NB4 (cell line): ENCODE results near the gene MOB3B.

Experiments
- DNase-seq: peaks from one replicate; pipeline ENCODE4 v3.0.0; 2010; ENCODE audit warnings: low read depth
- H3K4me3 ChIP-seq: one replicate; pipeline ENCODE4 v1.5.1; 2011; ENCODE audit warnings: mild to moderate bottlenecking, low read depth, low read length, moderate library complexity
- CTCF ChIP-seq: IDR thresholded peaks from one replicate; pipeline ENCODE4 v1.5.1; 2012; ENCODE audit warnings: low read depth, low read length
- MAX ChIP-seq: IDR thresholded peaks from 2 replicates; pipeline ENCODE4 v1.6.1; 2011; ENCODE audit warnings: low read depth, low read length
- MYC ChIP-seq: IDR thresholded peaks from 2 replicates; pipeline ENCODE4 v1.6.1; 2011; ENCODE audit warnings: low read depth, low read length
- POLR2A ChIP-seq: IDR thresholded peaks from 2 replicates; pipeline ENCODE4 v1.6.1; 2011; ENCODE audit warnings: mild to moderate bottlenecking; ENCODE audit not compliant: insufficient read length; ENCODE audit errors: extremely low read depth

MOB3B gene

GRCh38 chr9:27483576-27483975, 46.0 kb downstream of the MOB3B start:
- DNase-seq, result no peak
- no peak overlapping the region for H3K4me3 ChIP-seq
- no peak for TF ChIP-seq MYC
- no peak for TF ChIP-seq POLR2A

GRCh38 chr9:27482709-27483108, 46.9 kb downstream of the MOB3B start:
- TF ChIP-seq MYC (no peak), CTCF (no peak), POLR2A (no peak), MAX (no peak)
- no peak for DNase-seq
- no peak overlapping the region for H3K4me3 ChIP-seq

- no peak for TF ChIP-seq MAX
- TF ChIP-seq POLR2A, result no peak
- TF ChIP-seq CTCF, result no peak
- TF ChIP-seq MYC, result no peak
- no peak overlapping the region for H3K4me3 ChIP-seq
- DNase-seq, result no peak
Observed at GRCh38 chr9:27478322-27478721, 51.3 kb downstream of the MOB3B start.

GRCh38 chr9:27476870-27477515, 52.6 kb downstream of the MOB3B start:
- DNase-seq, result no peak
- H3K4me3 ChIP-seq, result no peak overlapping the region
- TF ChIP-seq CTCF, result no peak
- no peak for TF ChIP-seq MAX
- no peak for TF ChIP-seq MYC
- no peak for TF ChIP-seq POLR2A

- no peak for DNase-seq
- H3K4me3 ChIP-seq, result no peak overlapping the region
- TF ChIP-seq MAX (no peak), POLR2A (no peak), MYC (no peak), CTCF (no peak)
Observed at GRCh38 chr9:27475057-27475595, 54.5 kb downstream of the MOB3B start.

- DNase-seq, result no peak
- no peak overlapping the region for H3K4me3 ChIP-seq
- no peak for TF ChIP-seq POLR2A
- no peak for TF ChIP-seq CTCF
- TF ChIP-seq MYC, result no peak
- no peak for TF ChIP-seq MAX
Observed at GRCh38 chr9:27474305-27474704, 55.3 kb downstream of the MOB3B start.
